Caco-2 (cell line): Measurements from ENCODE around the gene DNAJC1. TPM values are rescaled to one million over a fixed set of nuclear protein-coding genes. Genes with fewer than 3 reads are reported as not detected.

ENCODE experiments used
- BruUV-seq: library from RNA; stranded (reverse); fragments of 400-500 nt; replicated peaks from 2 replicates; lab custom pipeline; 2021; lab: Mats Ljungman, UMichigan
- CTCF ChIA-PET: fragments of 300-600 bp; sonication (Branson Sonifier 250); formaldehyde crosslinking; loops from one replicate; lab custom pipeline; 2022; ENCODE audit warnings: antibody characterized with exemption; lab: Charles Lee
- POLR2A ChIA-PET: fragments of 300-600 bp; sonication (Branson Sonifier 250); formaldehyde crosslinking; loops from one replicate; lab custom pipeline; 2022; ENCODE audit warnings: antibody characterized with exemption; lab: Charles Lee
- DNase-seq, 2 experiments: peaks; one replicate each; pipeline versions ENCODE4 v3.0.0 to v3.0.0-alpha.2; 2020 to 2022
- H3K27me3 ChIP-seq: replicated peaks from 2 replicates; pipeline ENCODE4 v1.6.0; 2011; ENCODE audit warnings: low read length; ENCODE audit not compliant: control insufficient read depth, insufficient read depth
- H3K36me3 ChIP-seq: 2 replicates; pipeline ENCODE4 v1.5.1; 2011; ENCODE audit warnings: low read length; ENCODE audit not compliant: control insufficient read depth, insufficient read depth
- H3K4me1 ChIP-seq: fragments of 250-450 bp; sonication (Bioruptor Pico); 2 replicates; pipeline ENCODE4 v1.5.1; 2020; ENCODE audit warnings: mild to moderate bottlenecking
- H3K4me3 ChIP-seq: 2 replicates; pipeline ENCODE4 v1.5.1; 2011; ENCODE audit warnings: low read depth, mild to moderate bottlenecking, control low read depth, low read length
- H3K9me3 ChIP-seq: fragments of 250-450 bp; sonication (Bioruptor Pico); 2 replicates; pipeline ENCODE4 v1.5.1; 2020; ENCODE audit warnings: mild to moderate bottlenecking, moderate library complexity
- H3K27ac Mint-ChIP-seq: one replicate; pipeline ENCODE4 v1.8.0; 2022; ENCODE audit warnings: mixed read lengths; ENCODE audit not compliant: unreplicated experiment
- H3K27me3 Mint-ChIP-seq: one replicate; pipeline ENCODE4 v1.8.0; 2022; ENCODE audit warnings: mixed read lengths; ENCODE audit not compliant: insufficient read depth, unreplicated experiment
- H3K36me3 Mint-ChIP-seq: one replicate; pipeline ENCODE4 v1.8.0; 2022; ENCODE audit warnings: mild to moderate bottlenecking, mixed read lengths; ENCODE audit not compliant: insufficient read depth, unreplicated experiment
- H3K4me1 Mint-ChIP-seq: one replicate; pipeline ENCODE4 v1.8.0; 2022; ENCODE audit warnings: low read depth, mixed read lengths; ENCODE audit not compliant: unreplicated experiment
- H3K4me3 Mint-ChIP-seq: one replicate; pipeline ENCODE4 v1.8.0; 2022; ENCODE audit warnings: mild to moderate bottlenecking, moderate library complexity, mixed read lengths; ENCODE audit not compliant: unreplicated experiment
- H3K9me3 Mint-ChIP-seq: one replicate; pipeline ENCODE4 v1.8.0; 2022; ENCODE audit warnings: mixed read lengths; ENCODE audit not compliant: unreplicated experiment
- CTCF ChIP-seq, 2 experiments: fragments of 200-600 bp in 1 of 2; IDR thresholded peaks; 1 replicate in 1 of 2; 2 replicates in 1 of 2; pipeline versions ENCODE4 v1.5.1 to v1.8.0; 2011 to 2022; ENCODE audit warnings: antibody characterized with exemption in 1 of 2, control low read depth in 1 of 2, inconsistent platforms in 1 of 2, low read depth in 1 of 2, low read length in 1 of 2, mild to moderate bottlenecking in 1 of 2, moderate library complexity in 1 of 2; ENCODE audit not compliant: insufficient read depth in 1 of 2, severe bottlenecking in 1 of 2, unreplicated experiment in 1 of 2
- intact Hi-C: fragments of 100-400 bp; cut with micrococcal nuclease; formaldehyde crosslinking; loops from one replicate; pipeline ENCODE4 v1.10.0; 2022; ENCODE audit not compliant: unreplicated experiment
- total RNA-seq: library from RNA; stranded (reverse); gene quantifications from 2 replicates; pipeline ENCODE4 v1.2.3, GENCODE V29; 2022

Gene DNAJC1
- total RNA-seq, 1 experiment from 2014 or later: 50.7 TPM

- intact Hi-C loops: no loop called here
- peaks cover 20% of the 10 kb centered on the region for H3K9me3 Mint-ChIP-seq
- no peak overlapping the region for H3K4me3 ChIP-seq
- TF ChIP-seq CTCF (IDR thresholded peaks at IDR 0.05; ENCODE audit: insufficient read depth in 1 of 2, low read depth in 1 of 2, low read length in 1 of 2, severe bottlenecking in 1 of 2, unreplicated experiment in 1 of 2): no peak
- no peaks in the 10 kb centered on the region for H3K36me3 Mint-ChIP-seq
- peaks cover 3% of the 10 kb centered on the region for H3K27me3 Mint-ChIP-seq
- H3K4me1 Mint-ChIP-seq: peaks cover 12% of the 10 kb centered on the region
- no TSS peak for BruUV-seq
- H3K36me3 ChIP-seq: no peaks in the 10 kb centered on the region
- ChIA-PET POLR2A (interaction anchor here (1.5 kb wide), 1 partner anchor 14 kb away, joined by 5 read pairs; the partner anchor contains the start of gene DNAJC1), CTCF (interaction anchor here (1.0 kb wide), 1 partner anchor 14 kb away, joined by 5 read pairs; the partner anchor contains the start of gene DNAJC1)
- H3K4me1 ChIP-seq: peaks cover 10% of the 10 kb centered on the region
- no peaks in the 10 kb centered on the region for H3K27me3 ChIP-seq
- peak overlapping the region; percentile 1 for H3K27ac Mint-ChIP-seq
- no peak overlapping the region for H3K4me3 Mint-ChIP-seq
- peaks cover 4% of the 10 kb centered on the region; the same call in 1 of the 2 replicates for H3K9me3 ChIP-seq
- DNase-seq: peak in 1 of 2 experiments; percentile 34
Measured at GRCh38 chr10:22017283-22018020, 13.9 kb upstream of the DNAJC1 start.

GRCh38 chr10:22016046-22016705, 12.6 kb upstream of the DNAJC1 start:
- ChIA-PET POLR2A (interaction anchor here (0.7 kb wide), 1 partner anchor 298 kb away, joined by 4 read pairs; no protein-coding TSS in a partner anchor), CTCF (interaction anchor here (0.5 kb wide), 1 partner anchor 439 kb away, joined by 11 read pairs; no protein-coding TSS in a partner anchor)
- H3K27me3 Mint-ChIP-seq: peaks cover 3% of the 10 kb centered on the region
- no TSS peak for BruUV-seq
- intact Hi-C loops: no loop called here
- TF ChIP-seq CTCF (IDR thresholded peaks at IDR 0.05; ENCODE audit: insufficient read depth in 1 of 2, low read depth in 1 of 2, low read length in 1 of 2, severe bottlenecking in 1 of 2, unreplicated experiment in 1 of 2): no peak
- no peaks in the 10 kb centered on the region for H3K27me3 ChIP-seq
- H3K4me1 ChIP-seq: peaks cover 10% of the 10 kb centered on the region
- no peaks in the 10 kb centered on the region for H3K36me3 ChIP-seq
- H3K9me3 ChIP-seq: peaks cover 4% of the 10 kb centered on the region; the same call in 1 of the 2 replicates
- H3K36me3 Mint-ChIP-seq: no peaks in the 10 kb centered on the region
- no peak overlapping the region for H3K27ac Mint-ChIP-seq
- peaks cover 12% of the 10 kb centered on the region for H3K4me1 Mint-ChIP-seq
- no peak overlapping the region for H3K4me3 ChIP-seq
- no peak for DNase-seq
- peaks cover 11% of the 10 kb centered on the region for H3K9me3 Mint-ChIP-seq
- H3K4me3 Mint-ChIP-seq: no peak overlapping the region

- Histone ChIP-seq H3K9me3 (no peaks in the 10 kb centered on the region; the same call in 1 of the 2 replicates), H3K27me3 (no peaks in the 10 kb centered on the region), H3K4me1 (no peaks in the 10 kb centered on the region), H3K36me3 (no peaks in the 10 kb centered on the region), H3K4me3 (no peak overlapping the region)
- DNase-seq: no peak
- no peak overlapping the region for H3K27ac Mint-ChIP-seq
- no peak overlapping the region for H3K4me3 Mint-ChIP-seq
- peaks cover 16% of the 10 kb centered on the region for H3K27me3 Mint-ChIP-seq
- peaks cover 7% of the 10 kb centered on the region for H3K9me3 Mint-ChIP-seq
- no peaks in the 10 kb centered on the region for H3K36me3 Mint-ChIP-seq
- peak; percentile 37 to 76 for TF ChIP-seq CTCF (IDR thresholded peaks at IDR 0.05; ENCODE audit: insufficient read depth in 1 of 2, low read depth in 1 of 2, low read length in 1 of 2, severe bottlenecking in 1 of 2, unreplicated experiment in 1 of 2)
- intact Hi-C loops: loop anchor here (1.0 to 2.0 kb wide), 2 partner anchors 56 to 977 kb away; no protein-coding TSS in a partner anchor
- CTCF ChIA-PET: interaction anchor here (0.6 to 1.1 kb wide), 2 partner anchors 91 to 183 kb away, joined by 3 to 8 read pairs; no protein-coding TSS in a partner anchor
- no peaks in the 10 kb centered on the region for H3K4me1 Mint-ChIP-seq
- POLR2A ChIA-PET: no interaction called here
- BruUV-seq: no TSS peak
Measured at GRCh38 chr10:22010973-22011408, 7.5 kb upstream of the DNAJC1 start.
